ENCODE results near the gene ARHGAP28.

The ARHGAP28 gene

GRCh38 chr18:6929370-6930102 lies 200.0 kb downstream of the ARHGAP28 start:
- TF ChIP-seq, protein P1, sequence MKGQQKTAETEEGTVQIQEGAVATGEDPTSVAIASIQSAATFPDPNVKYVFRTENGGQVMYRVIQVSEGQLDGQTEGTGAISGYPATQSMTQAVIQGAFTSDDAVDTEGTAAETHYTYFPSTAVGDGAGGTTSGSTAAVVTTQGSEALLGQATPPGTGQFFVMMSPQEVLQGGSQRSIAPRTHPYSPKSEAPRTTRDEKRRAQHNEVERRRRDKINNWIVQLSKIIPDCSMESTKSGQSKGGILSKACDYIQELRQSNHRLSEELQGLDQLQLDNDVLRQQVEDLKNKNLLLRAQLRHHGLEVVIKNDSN (IDR thresholded peaks at IDR 0.05), result no peak

GRCh38 chr18:6934859-6935258 lies 205.3 kb downstream of the ARHGAP28 start:
- TF ChIP-seq, protein P2, sequence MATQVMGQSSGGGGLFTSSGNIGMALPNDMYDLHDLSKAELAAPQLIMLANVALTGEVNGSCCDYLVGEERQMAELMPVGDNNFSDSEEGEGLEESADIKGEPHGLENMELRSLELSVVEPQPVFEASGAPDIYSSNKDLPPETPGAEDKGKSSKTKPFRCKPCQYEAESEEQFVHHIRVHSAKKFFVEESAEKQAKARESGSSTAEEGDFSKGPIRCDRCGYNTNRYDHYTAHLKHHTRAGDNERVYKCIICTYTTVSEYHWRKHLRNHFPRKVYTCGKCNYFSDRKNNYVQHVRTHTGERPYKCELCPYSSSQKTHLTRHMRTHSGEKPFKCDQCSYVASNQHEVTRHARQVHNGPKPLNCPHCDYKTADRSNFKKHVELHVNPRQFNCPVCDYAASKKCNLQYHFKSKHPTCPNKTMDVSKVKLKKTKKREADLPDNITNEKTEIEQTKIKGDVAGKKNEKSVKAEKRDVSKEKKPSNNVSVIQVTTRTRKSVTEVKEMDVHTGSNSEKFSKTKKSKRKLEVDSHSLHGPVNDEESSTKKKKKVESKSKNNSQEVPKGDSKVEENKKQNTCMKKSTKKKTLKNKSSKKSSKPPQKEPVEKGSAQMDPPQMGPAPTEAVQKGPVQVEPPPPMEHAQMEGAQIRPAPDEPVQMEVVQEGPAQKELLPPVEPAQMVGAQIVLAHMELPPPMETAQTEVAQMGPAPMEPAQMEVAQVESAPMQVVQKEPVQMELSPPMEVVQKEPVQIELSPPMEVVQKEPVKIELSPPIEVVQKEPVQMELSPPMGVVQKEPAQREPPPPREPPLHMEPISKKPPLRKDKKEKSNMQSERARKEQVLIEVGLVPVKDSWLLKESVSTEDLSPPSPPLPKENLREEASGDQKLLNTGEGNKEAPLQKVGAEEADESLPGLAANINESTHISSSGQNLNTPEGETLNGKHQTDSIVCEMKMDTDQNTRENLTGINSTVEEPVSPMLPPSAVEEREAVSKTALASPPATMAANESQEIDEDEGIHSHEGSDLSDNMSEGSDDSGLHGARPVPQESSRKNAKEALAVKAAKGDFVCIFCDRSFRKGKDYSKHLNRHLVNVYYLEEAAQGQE (IDR thresholded peaks at IDR 0.05; ENCODE audit: low read depth), result no peak
- TF ChIP-seq, protein P1 (IDR thresholded peaks at IDR 0.05), result no peak
- no peak for TF ChIP-seq RAD21 (IDR thresholded peaks at IDR 0.05; ENCODE audit: low read depth)
- TF ChIP-seq CREB1 (IDR thresholded peaks at IDR 0.05; ENCODE audit: low read depth), result no peak

- TF ChIP-seq, protein P2 (IDR thresholded peaks at IDR 0.05; ENCODE audit: low read depth), result no peak
- TF ChIP-seq, protein P3, sequence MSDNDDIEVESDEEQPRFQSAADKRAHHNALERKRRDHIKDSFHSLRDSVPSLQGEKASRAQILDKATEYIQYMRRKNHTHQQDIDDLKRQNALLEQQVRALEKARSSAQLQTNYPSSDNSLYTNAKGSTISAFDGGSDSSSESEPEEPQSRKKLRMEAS (IDR thresholded peaks at IDR 0.05), result no peak
- TF ChIP-seq TAF1 (IDR thresholded peaks at IDR 0.05; ENCODE audit: low read depth), result no peak
- TF ChIP-seq CREB1 (IDR thresholded peaks at IDR 0.05; ENCODE audit: low read depth), result no peak
- TF ChIP-seq CEBPB (IDR thresholded peaks at IDR 0.05), result no peak
- TF ChIP-seq ZBTB7A (IDR thresholded peaks at IDR 0.05; ENCODE audit: low read depth), result no peak
- TF ChIP-seq EGR1 (IDR thresholded peaks at IDR 0.05), result no peak
- TF ChIP-seq NFIC (IDR thresholded peaks at IDR 0.05), result no peak
- TF ChIP-seq, protein P1 (IDR thresholded peaks at IDR 0.05), result no peak
- TF ChIP-seq TEAD4 (IDR thresholded peaks at IDR 0.05), result no peak
- no peak for TF ChIP-seq FOXM1 (IDR thresholded peaks at IDR 0.05; ENCODE audit: borderline replicate concordance, low read depth)
- no peak for TF ChIP-seq EP300 (IDR thresholded peaks at IDR 0.05; ENCODE audit: borderline replicate concordance)
- no peak for TF ChIP-seq YY1 (IDR thresholded peaks at IDR 0.05; ENCODE audit: low read depth)
- no peak for TF ChIP-seq RAD21 (IDR thresholded peaks at IDR 0.05; ENCODE audit: low read depth)
- TF ChIP-seq TCF12 (IDR thresholded peaks at IDR 0.05; ENCODE audit: low read depth), result no peak
Observed at GRCh38 chr18:6938003-6938402, 208.5 kb downstream of the ARHGAP28 start.

DNA sequence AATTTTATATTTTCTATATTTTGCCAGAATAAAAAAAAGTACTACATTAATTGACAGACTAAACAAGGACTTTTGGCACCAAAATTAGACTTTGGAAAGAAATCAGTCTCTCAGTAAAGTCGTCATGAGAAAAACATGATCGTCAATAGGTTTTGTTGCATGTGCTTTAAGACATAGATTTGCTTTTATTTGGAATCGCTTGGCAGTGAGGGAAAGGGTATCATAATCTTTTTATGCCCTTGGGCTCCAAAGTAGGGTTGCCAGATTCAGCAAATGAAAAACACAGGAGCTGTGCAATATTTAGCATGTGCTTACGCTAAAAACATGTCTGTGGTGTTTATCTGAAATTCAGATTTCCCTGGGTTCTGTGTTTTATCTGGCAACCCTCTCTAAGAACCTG lies 210.5 kb downstream of the ARHGAP28 start:
- TF ChIP-seq, protein P1 (IDR thresholded peaks at IDR 0.05), result no peak
- TF ChIP-seq EGR1 (IDR thresholded peaks at IDR 0.05) (no peak), TCF12 (IDR thresholded peaks at IDR 0.05; ENCODE audit: low read depth) (no peak), NFIC (IDR thresholded peaks at IDR 0.05) (no peak), CEBPB (IDR thresholded peaks at IDR 0.05) (no peak), ZBTB7A (IDR thresholded peaks at IDR 0.05; ENCODE audit: low read depth) (no peak), TEAD4 (IDR thresholded peaks at IDR 0.05) (no peak), CREB1 (IDR thresholded peaks at IDR 0.05; ENCODE audit: low read depth) (no peak), EP300 (IDR thresholded peaks at IDR 0.05; ENCODE audit: borderline replicate concordance) (no peak), FOXM1 (IDR thresholded peaks at IDR 0.05; ENCODE audit: borderline replicate concordance, low read depth) (no peak), TAF1 (IDR thresholded peaks at IDR 0.05; ENCODE audit: low read depth) (no peak), RAD21 (IDR thresholded peaks at IDR 0.05; ENCODE audit: low read depth) (no peak), YY1 (IDR thresholded peaks at IDR 0.05; ENCODE audit: low read depth) (no peak)
- TF ChIP-seq, protein P3 (IDR thresholded peaks at IDR 0.05), result no peak
- TF ChIP-seq, protein P2 (IDR thresholded peaks at IDR 0.05; ENCODE audit: low read depth), result no peak
